ENCODE measurements around the gene CCDC148. TPM values are rescaled to one million over a fixed set of nuclear protein-coding genes. Genes with fewer than 3 reads are reported as not detected.
"Not testable (repeated sequence)": the region's sequence is repeated elsewhere in the genome, so short reads cannot be mapped to it uniquely, and the experiment has no call there.

The CCDC148 gene
- polyA plus RNA-seq, 3 donors: 0.09 to 0.12 TPM; not detected in 1

GRCh38 chr2:158486150-158486969 lies 29.8 kb upstream of the CCDC148 start:
- WGBS, 3 donors: 79 to 83% (median 81%) methylated on average over 3 of the region's 3 CpGs
- H3K27ac ChIP-seq (ENCODE audit: low read depth, low read length): no peak overlapping the region

GRCh38 chr2:158484892-158485556 lies 28.5 kb upstream of the CCDC148 start:
- 72 to 78% (median 72%) methylated on average over 8 of the region's 8 CpGs for WGBS, 3 donors
- H3K27ac ChIP-seq (ENCODE audit: low read depth, low read length): no peak overlapping the region

GRCh38 chr2:158482594-158482993 lies 26.0 kb upstream of the CCDC148 start:
- no peak overlapping the region for H3K27ac ChIP-seq (ENCODE audit: low read depth, low read length)

GRCh38 chr2:158481116-158481515 lies 24.6 kb upstream of the CCDC148 start:
- no peak overlapping the region for H3K27ac ChIP-seq (ENCODE audit: low read depth, low read length)
- 96 to 97% (median 97%) methylated on average over 1 of the region's 1 CpG for WGBS, 3 donors

GRCh38 chr2:158478816-158479215 lies 22.3 kb upstream of the CCDC148 start:
- 51 to 76% (median 56%) methylated on average over 1 of the region's 1 CpG for WGBS, 3 donors
- H3K27ac ChIP-seq (ENCODE audit: low read depth, low read length): no peak overlapping the region

GRCh38 chr2:158478237-158478636 lies 21.7 kb upstream of the CCDC148 start:
- 55 to 76% (median 57%) methylated on average over 6 of the region's 6 CpGs for WGBS, 3 donors
- H3K27ac ChIP-seq (ENCODE audit: low read depth, low read length): no peak overlapping the region

- no peak overlapping the region for H3K27ac ChIP-seq (ENCODE audit: low read depth, low read length)
- WGBS, 3 donors: 40 to 61% (median 43%) methylated on average over 3 of the region's 3 CpGs
These were observed 20.6 kb upstream of the CCDC148 start for GRCh38 chr2:158477202-158477601.

GRCh38 chr2:158474526-158475011 lies 18.0 kb upstream of the CCDC148 start:
- not testable (repeated sequence) for H3K27ac ChIP-seq (ENCODE audit: low read depth, low read length)
- 95 to 98% (median 98%) methylated on average over 3 of the region's 3 CpGs for WGBS, 3 donors

- H3K27ac ChIP-seq (ENCODE audit: low read depth, low read length): no peak overlapping the region
- WGBS, 3 donors: 91 to 96% (median 92%) methylated on average over 8 of the region's 8 CpGs
These were observed 17.3 kb upstream of the CCDC148 start for GRCh38 chr2:158473719-158474392.

GRCh38 chr2:158473300-158473699 lies 16.7 kb upstream of the CCDC148 start:
- H3K27ac ChIP-seq (ENCODE audit: low read depth, low read length): not testable (repeated sequence)
- 97 to 99% (median 98%) methylated on average over 3 of the region's 3 CpGs for WGBS, 3 donors

- 94 to 99% (median 98%) methylated on average over 3 of the region's 3 CpGs for WGBS, 3 donors
- H3K27ac ChIP-seq (ENCODE audit: low read depth, low read length): not testable (repeated sequence)
These were observed 16.3 kb upstream of the CCDC148 start for GRCh38 chr2:158472829-158473228.

GRCh38 chr2:158467248-158467647 lies 10.7 kb upstream of the CCDC148 start:
- WGBS, 3 donors: 83 to 96% (median 90%) methylated on average over 4 of the region's 4 CpGs
- H3K27ac ChIP-seq (ENCODE audit: low read depth, low read length): no peak overlapping the region

GRCh38 chr2:158464426-158465281 lies 8.1 kb upstream of the CCDC148 start:
- no peak overlapping the region for H3K27ac ChIP-seq (ENCODE audit: low read depth, low read length)
- WGBS, 3 donors: 77 to 84% (median 80%) methylated on average over 4 of the region's 4 CpGs

- 73 to 85% (median 77%) methylated on average over 6 of the region's 6 CpGs for WGBS, 3 donors
- H3K27ac ChIP-seq (ENCODE audit: low read depth, low read length): no peak overlapping the region
These were observed 7.0 kb upstream of the CCDC148 start for GRCh38 chr2:158463496-158464095.

- WGBS, 3 donors: 36 to 66% (median 65%) methylated on average over 3 of the region's 3 CpGs
- H3K27ac ChIP-seq (ENCODE audit: low read depth, low read length): no peak overlapping the region
These were observed 4.2 kb upstream of the CCDC148 start for GRCh38 chr2:158460632-158461297.

GRCh38 chr2:158459161-158460003 lies 2.8 kb upstream of the CCDC148 start:
- H3K27ac ChIP-seq (ENCODE audit: low read depth, low read length): no peak overlapping the region
- 40 to 54% (median 45%) methylated on average over 9 of the region's 9 CpGs for WGBS, 3 donors

GRCh38 chr2:158458617-158458920 lies 2.0 kb upstream of the CCDC148 start:
- H3K27ac ChIP-seq (ENCODE audit: low read depth, low read length): no peak overlapping the region
- 15 to 33% (median 22%) methylated on average over 9 of the region's 9 CpGs for WGBS, 3 donors
